Endothelial cell of umbilical vein (primary cell): ENCODE data around the gene MRLN.

ENCODE experiments used
- CTCF ChIP-seq, 2 donors: IDR thresholded peaks; 1 replicate in 1 of 2; 2 replicates in 1 of 2; pipeline ENCODE4 v1.5.1; 2011; ENCODE audit warnings: low read length in 2 of 2, mild to moderate bottlenecking in 2 of 2, moderate library complexity in 2 of 2, control low read depth in 1 of 2, inconsistent platforms in 1 of 2, low read depth in 1 of 2; ENCODE audit not compliant: insufficient read depth in 1 of 2; ENCODE audit errors: extremely low read depth in 1 of 2
- EZH2 ChIP-seq: IDR thresholded peaks from 2 replicates; pipeline ENCODE4 v1.6.1; 2012; ENCODE audit warnings: borderline replicate concordance, low read depth, mild to moderate bottlenecking, moderate library complexity, low read length, inconsistent platforms; ENCODE audit not compliant: severe bottlenecking
- FOS ChIP-seq: IDR thresholded peaks from 2 replicates; pipeline ENCODE4 v1.6.1; 2011; ENCODE audit warnings: mild to moderate bottlenecking, low read length, moderate library complexity, borderline replicate concordance; ENCODE audit not compliant: insufficient read depth
- JUN ChIP-seq: IDR thresholded peaks from 2 replicates; pipeline ENCODE4 v1.6.1; 2011; ENCODE audit warnings: borderline replicate concordance, low read depth; ENCODE audit not compliant: insufficient read length, insufficient read depth
- POLR2AphosphoS5 ChIP-seq: IDR thresholded peaks from 2 replicates; pipeline ENCODE4 v1.6.1; 2012; ENCODE audit warnings: low read depth, mild to moderate bottlenecking, control low read depth, low read length, moderate library complexity; ENCODE audit not compliant: insufficient read depth

DNA sequence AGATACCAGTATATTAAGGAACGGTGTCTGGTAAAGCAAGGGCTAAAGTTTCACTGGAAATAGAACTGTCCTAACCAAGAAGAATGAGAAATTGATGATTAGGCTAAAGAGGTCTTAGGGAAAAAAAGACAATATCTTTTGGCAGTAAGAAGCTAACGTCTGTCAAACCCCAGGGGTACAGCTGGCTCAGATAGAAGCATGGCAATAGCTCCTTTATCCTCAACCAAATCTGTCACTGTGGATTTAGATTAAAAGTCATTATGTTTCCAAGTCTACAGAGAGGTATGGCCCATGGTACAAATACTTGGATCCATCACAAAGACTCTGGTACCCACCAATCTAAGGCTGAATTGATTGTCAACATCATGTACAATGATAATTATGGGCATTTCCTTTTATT is 35.0 kb downstream of the MRLN start:
- TF ChIP-seq CTCF (IDR thresholded peaks at IDR 0.05; ENCODE audit: extremely low read depth in 1 of 2, insufficient read depth in 1 of 2, low read depth in 1 of 2, low read length in 2 of 2) (no peak), FOS (no peak), POLR2AphosphoS5 (no peak), JUN (no peak), EZH2 (no peak)
